WTC11 (cell line): ENCODE measurements around the gene NAGS. TPM values are rescaled to one million over a fixed set of nuclear protein-coding genes. Genes with fewer than 3 reads are reported as not detected.

Experiments
- ATAC-seq: fragments of 200-7000 bp; cut with Tn5 transposase; 2 replicates; pipeline ENCODE4 v1.10.0; 2021; ENCODE audit warnings: mild to moderate bottlenecking, moderate library complexity
- CTCF ChIA-PET: fragments of 300-600 bp; sonication (Branson Sonifier 250); formaldehyde crosslinking; loops from one replicate; lab custom pipeline; 2021; ENCODE audit warnings: antibody characterized with exemption; lab: Charles Lee
- POLR2A ChIA-PET: fragments of 350-600 bp; sonication (Branson Sonifier 250); formaldehyde crosslinking; loops from one replicate; lab custom pipeline; 2021; ENCODE audit warnings: antibody characterized with exemption; lab: Charles Lee
- DNase-seq: peaks from one replicate; pipeline ENCODE4 v3.0.0; 2021; ENCODE audit warnings: low spot score
- H3K27ac Mint-ChIP-seq: 2 replicates; pipeline ENCODE4 v1.8.0; 2021; ENCODE audit warnings: mixed read lengths
- H3K27me3 Mint-ChIP-seq: 2 replicates; pipeline ENCODE4 v1.8.0; 2021; ENCODE audit warnings: low read depth, mild to moderate bottlenecking, moderate library complexity, mixed read lengths
- H3K36me3 Mint-ChIP-seq: 2 replicates; pipeline ENCODE4 v1.8.0; 2021; ENCODE audit warnings: mixed read lengths
- H3K4me1 Mint-ChIP-seq: 2 replicates; pipeline ENCODE4 v1.8.0; 2022; ENCODE audit warnings: mixed read lengths
- H3K4me3 Mint-ChIP-seq: 2 replicates; pipeline ENCODE4 v1.8.0; 2021; ENCODE audit warnings: mild to moderate bottlenecking, moderate library complexity, mixed read lengths
- H3K9me3 Mint-ChIP-seq: 2 replicates; pipeline ENCODE4 v1.8.0; 2021; ENCODE audit warnings: mixed read lengths
- AR ChIP-seq: fragments of 250-450 bp; sonication (Bioruptor Pico); IDR thresholded peaks from 2 replicates; pipeline ENCODE4 v1.9.0; 2021; ENCODE audit warnings: mild to moderate bottlenecking
- CDX4 ChIP-seq: fragments of 250-450 bp; sonication (Bioruptor Pico); IDR thresholded peaks from 2 replicates; pipeline ENCODE4 v1.9.0; 2021; ENCODE audit warnings: moderate library complexity, mild to moderate bottlenecking, inconsistent platforms, borderline replicate concordance
- CREM ChIP-seq: sonication (generic); formaldehyde crosslinking; IDR thresholded peaks from 2 replicates; pipeline ENCODE4 v1.8.1; 2022; ENCODE audit warnings: mild to moderate bottlenecking, missing genetic modification reagents, moderate library complexity
- E2F1 ChIP-seq: sonication (generic); formaldehyde crosslinking; IDR thresholded peaks from 2 replicates; pipeline ENCODE4 v1.8.0; 2022; ENCODE audit warnings: mild to moderate bottlenecking, missing genetic modification reagents
- E2F4 ChIP-seq: sonication (generic); formaldehyde crosslinking; IDR thresholded peaks from 2 replicates; pipeline ENCODE4 v1.8.1; 2022; ENCODE audit warnings: low read depth, mild to moderate bottlenecking, moderate library complexity, missing genetic modification reagents, borderline replicate concordance
- E2F5 ChIP-seq: sonication (generic); formaldehyde crosslinking; IDR thresholded peaks from 2 replicates; pipeline ENCODE4 v1.8.1; 2022; ENCODE audit warnings: mild to moderate bottlenecking, moderate library complexity, missing genetic modification reagents
- GRHL2 ChIP-seq: fragments of 250-450 bp; sonication (Bioruptor Pico); IDR thresholded peaks from 2 replicates; pipeline ENCODE4 v1.8.0; 2022; ENCODE audit warnings: mild to moderate bottlenecking, moderate library complexity; ENCODE audit not compliant: insufficient replicate concordance, severe bottlenecking
- HMGA2 ChIP-seq: fragments of 250-450 bp; sonication (Bioruptor Pico); IDR thresholded peaks from 2 replicates; pipeline ENCODE4 v1.4.0; 2021; ENCODE audit warnings: mild to moderate bottlenecking, moderate library complexity
- IRF1 ChIP-seq: sonication (generic); formaldehyde crosslinking; IDR thresholded peaks from 2 replicates; pipeline ENCODE4 v1.8.0; 2023; ENCODE audit warnings: missing genetic modification reagents
- IRF2 ChIP-seq: sonication (generic); formaldehyde crosslinking; IDR thresholded peaks from 2 replicates; pipeline ENCODE4 v1.8.0; 2022; ENCODE audit warnings: low read depth, missing genetic modification reagents, borderline replicate concordance
- JUN ChIP-seq: sonication (generic); formaldehyde crosslinking; IDR thresholded peaks from 2 replicates; pipeline ENCODE4 v1.8.0; 2023; ENCODE audit warnings: mild to moderate bottlenecking, missing genetic modification reagents
- NFE2L1 ChIP-seq: sonication (generic); formaldehyde crosslinking; IDR thresholded peaks from 2 replicates; pipeline ENCODE4 v1.8.1; 2023; ENCODE audit warnings: missing genetic modification reagents
- NR2C2 ChIP-seq: sonication (generic); formaldehyde crosslinking; IDR thresholded peaks from 2 replicates; pipeline ENCODE4 v1.8.0; 2022; ENCODE audit warnings: mild to moderate bottlenecking, missing genetic modification reagents
- RELA ChIP-seq: sonication (generic); formaldehyde crosslinking; IDR thresholded peaks from 2 replicates; pipeline ENCODE4 v1.8.1; 2022; ENCODE audit warnings: missing genetic modification reagents, mild to moderate bottlenecking, borderline replicate concordance
- USF2 ChIP-seq: sonication (generic); formaldehyde crosslinking; IDR thresholded peaks from 2 replicates; pipeline ENCODE4 v1.8.1; 2023; ENCODE audit warnings: mild to moderate bottlenecking, missing genetic modification reagents, moderate library complexity
- ZNF416 ChIP-seq: fragments of 250-450 bp; sonication (Bioruptor Pico); IDR thresholded peaks from 2 replicates; pipeline ENCODE4 v1.9.0; 2021; ENCODE audit warnings: mild to moderate bottlenecking, inconsistent platforms
- ZNF512 ChIP-seq: sonication (generic); formaldehyde crosslinking; IDR thresholded peaks from 2 replicates; pipeline ENCODE4 v1.8.1; 2022; ENCODE audit warnings: missing genetic modification reagents, borderline replicate concordance
- ZNF671 ChIP-seq: fragments of 250-450 bp; sonication (Bioruptor Pico); IDR thresholded peaks from 2 replicates; pipeline ENCODE4 v1.8.0; 2021; ENCODE audit warnings: mild to moderate bottlenecking
- ZSCAN18 ChIP-seq: fragments of 250-450 bp; sonication (Bioruptor Pico); IDR thresholded peaks from 2 replicates; pipeline ENCODE4 v2.1.2; 2022; ENCODE audit warnings: mild to moderate bottlenecking, moderate library complexity
- total RNA-seq: library from RNA; stranded (reverse); gene quantifications from 3 replicates; pipeline ENCODE4 v1.2.3, GENCODE V29; 2021

Gene NAGS
- total RNA-seq, 1 experiment from 2014 or later, result 8.6 TPM

GRCh38 chr17:43974382-43975266, 29.8 kb upstream of the NAGS start:
- Mint-ChIP-seq H3K9me3 (no peaks in the 10 kb centered on the region), H3K36me3 (no peaks in the 10 kb centered on the region), H3K4me1 (no peaks in the 10 kb centered on the region), H3K27ac (no peak overlapping the region), H3K27me3 (no peaks in the 10 kb centered on the region; the same call in 1 of the 2 replicates), H3K4me3 (no peak overlapping the region)
- CTCF ChIA-PET, result interaction anchor here (0.6 to 2.9 kb wide), 6 partner anchors 9 to 64 kb away, joined by 3 to 14 read pairs (median 3); no protein-coding TSS in a partner anchor
- no peak for DNase-seq
- no peak for ATAC-seq
- TF ChIP-seq NR2C2 (CRISPR knock-in tag) (no peak), ZSCAN18 (CRISPR knock-in tag) (no peak), JUN (CRISPR knock-in tag) (no peak), CDX4 (no peak), ZNF671 (CRISPR knock-in tag) (no peak), IRF2 (CRISPR knock-in tag) (no peak), RELA (CRISPR knock-in tag) (no peak), ZNF416 (no peak)
- POLR2A ChIA-PET, result interaction anchor here (0.6 kb wide), 1 partner anchor 70 kb away, joined by 3 read pairs; no protein-coding TSS in a partner anchor

GRCh38 chr17:43975898-43976297, 28.5 kb upstream of the NAGS start:
- H3K27me3 Mint-ChIP-seq, result no peaks in the 10 kb centered on the region; the same call in 1 of the 2 replicates
- ATAC-seq, result no peak
- CTCF ChIA-PET, result interaction anchor here (2.5 to 2.9 kb wide), 2 partner anchors 8 to 32 kb away, joined by 13 to 14 read pairs; no protein-coding TSS in a partner anchor
- no peak for TF ChIP-seq ZNF512 (CRISPR knock-in tag)
- TF ChIP-seq IRF1, result no peak
- TF ChIP-seq USF2 (CRISPR knock-in tag), result no peak
- TF ChIP-seq E2F1, result no peak
- TF ChIP-seq CREM (CRISPR knock-in tag), result no peak
- TF ChIP-seq GRHL2 (CRISPR knock-in tag), result no peak
- no peak for TF ChIP-seq E2F5 (CRISPR knock-in tag)
- TF ChIP-seq AR (CRISPR knock-in tag), result no peak
- TF ChIP-seq E2F4 (CRISPR knock-in tag), result no peak
- TF ChIP-seq NFE2L1, result no peak
- TF ChIP-seq HMGA2 (CRISPR knock-in tag), result no peak
- TF ChIP-seq CDX4, result no peak

More at GRCh38 chr17:43975898-43976297, 28.5 kb upstream of the NAGS start:
- H3K4me1 Mint-ChIP-seq, result no peaks in the 10 kb centered on the region
- POLR2A ChIA-PET, result no interaction called here
- H3K27ac Mint-ChIP-seq, result no peak overlapping the region
- H3K4me3 Mint-ChIP-seq, result no peak overlapping the region
- DNase-seq, result no peak
- no peaks in the 10 kb centered on the region for H3K36me3 Mint-ChIP-seq
- H3K9me3 Mint-ChIP-seq, result no peaks in the 10 kb centered on the region
